Measurements from ENCODE around the gene FOXK1. TPM values are rescaled to one million over a fixed set of nuclear protein-coding genes. Genes with fewer than 3 reads are reported as not detected.

FOXK1 gene
- 31.3 and 33.4 TPM in 2 replicates for total RNA-seq

GRCh38 chr7:4681886-4682620 lies at the start of gene FOXK1:
Gene FOXK1 (plus strand): TSS chr7:4682295. CDS start chr7:4682309, 14 bp downstream.

DNA sequence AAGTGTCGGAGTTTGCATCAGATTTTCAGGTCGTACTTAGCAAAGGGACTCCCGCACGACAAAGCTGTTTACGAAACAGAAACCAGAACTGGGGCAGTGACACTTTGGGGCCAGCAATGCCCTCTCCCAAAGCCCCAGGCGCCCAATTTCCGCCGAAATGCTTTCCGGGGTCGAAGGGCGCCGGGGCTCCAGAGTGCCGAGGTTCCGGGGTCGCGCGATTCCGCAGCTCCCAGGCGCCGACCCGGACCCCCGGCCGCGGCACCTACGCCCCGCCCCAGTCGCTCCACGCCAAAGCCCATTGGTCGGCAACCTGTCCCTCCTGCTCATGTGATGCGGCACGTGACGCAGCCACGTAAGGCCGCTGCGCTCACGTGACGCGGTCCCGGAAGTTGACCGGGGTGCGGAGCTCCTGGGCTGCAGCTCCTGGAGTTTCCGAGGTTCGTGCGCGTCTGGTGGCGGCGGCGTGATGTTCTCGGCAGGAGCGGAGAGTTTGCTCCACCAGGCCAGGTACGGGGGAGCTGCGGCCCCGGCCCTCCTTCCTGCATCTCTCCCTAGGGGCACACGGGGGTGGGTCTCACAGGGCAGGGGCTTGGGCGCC lies 93.3 kb downstream of the FOXK1 start, which contains the start of gene AP5Z1:
Gene AP5Z1, plus strand, starts transcription at position 374 of the 598 bp plus-strand sequence. Its CDS starts 93 bp downstream, at position 467.

Other genes with a start within 250 kb of the FOXK1 start
- gene AP5Z1, start 93.3 kb downstream of the FOXK1 start, total RNA-seq = 19.7 and 27.6 TPM in 2 replicates
- gene PAPOLB, start 179.7 kb downstream of the FOXK1 start, total RNA-seq = 0.24 TPM in 1 of 2 replicates, not detected in the other
- gene RADIL, start 201.4 kb downstream of the FOXK1 start, total RNA-seq = 0.19 and 1.3 TPM in 2 replicates

Measured in cardiac ventricle fibroblast (primary cell).